IPS-11a (cell line): ENCODE data around the gene TBC1D16.

Source experiments
- H3K4me3 ChIP-seq: one replicate; pipeline ENCODE4 v1.5.1; 2013; ENCODE audit warnings: low read depth, low read length, control low read depth

TBC1D16 gene

DNA sequence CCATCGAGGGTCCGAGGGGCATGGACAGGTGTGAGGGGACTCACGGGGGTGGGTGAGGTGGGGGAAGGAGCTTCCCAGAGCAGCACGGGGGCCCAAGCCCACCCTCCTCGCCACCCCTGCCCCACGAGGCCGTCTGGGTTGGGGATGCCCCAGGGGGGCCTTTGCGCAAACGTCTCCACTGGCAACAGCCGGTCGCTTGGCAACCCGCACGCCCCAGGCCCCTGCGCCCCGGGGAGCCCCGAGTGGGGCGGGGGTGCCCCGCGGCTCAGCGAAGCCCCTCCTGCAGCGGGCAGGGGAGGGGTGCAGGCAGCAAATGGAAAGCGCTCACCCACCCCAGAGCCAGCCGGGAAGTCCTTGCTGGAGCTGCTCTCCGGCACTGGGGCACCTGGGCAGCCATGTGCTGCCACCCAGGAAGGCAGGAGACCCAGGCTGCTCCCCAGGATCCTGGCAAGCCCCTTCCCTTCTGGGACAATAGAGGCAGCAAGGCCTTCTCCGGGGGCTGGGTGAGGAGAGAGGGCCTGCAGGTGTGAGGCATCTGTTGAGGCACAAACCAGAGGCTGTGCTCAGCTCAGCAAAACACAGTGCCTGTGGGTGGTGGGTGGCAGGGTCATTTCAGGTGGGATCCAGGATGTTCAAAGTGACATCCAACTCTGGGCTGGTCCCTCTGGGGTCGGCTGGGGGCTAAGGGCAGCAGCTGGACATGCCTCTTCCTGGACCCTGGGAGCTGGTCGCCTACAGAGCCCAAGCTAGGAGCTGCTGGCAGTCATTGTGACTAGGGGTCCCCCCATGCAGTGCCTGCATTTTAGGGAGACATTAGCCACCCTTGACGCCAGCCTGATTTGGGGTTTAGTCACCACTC lies 115.6 kb downstream of the TBC1D16 start:
- no peak overlapping the region for H3K4me3 ChIP-seq

DNA sequence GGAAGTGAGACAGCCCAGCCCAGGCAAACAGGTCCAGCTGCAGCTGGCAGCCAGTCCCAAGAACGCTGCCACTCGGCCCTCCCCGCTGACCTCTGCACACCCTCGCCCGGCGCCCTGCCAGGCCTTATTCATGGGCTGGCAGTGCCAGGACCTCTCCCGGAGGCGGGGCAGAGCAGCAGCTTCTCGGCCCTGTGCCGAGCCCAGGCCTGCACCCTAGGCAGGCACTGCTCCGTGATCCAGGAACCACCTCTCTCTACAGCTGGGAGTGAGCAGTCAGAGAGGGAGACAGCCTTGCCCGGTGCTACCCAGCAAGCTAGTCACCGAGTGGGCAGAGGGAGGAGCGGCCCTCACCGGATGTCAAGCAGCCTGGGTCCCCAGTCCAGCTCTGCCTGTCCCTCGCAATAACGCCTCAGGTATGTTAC lies 116.5 kb downstream of the TBC1D16 start:
- H3K4me3 ChIP-seq = no peak overlapping the region

DNA sequence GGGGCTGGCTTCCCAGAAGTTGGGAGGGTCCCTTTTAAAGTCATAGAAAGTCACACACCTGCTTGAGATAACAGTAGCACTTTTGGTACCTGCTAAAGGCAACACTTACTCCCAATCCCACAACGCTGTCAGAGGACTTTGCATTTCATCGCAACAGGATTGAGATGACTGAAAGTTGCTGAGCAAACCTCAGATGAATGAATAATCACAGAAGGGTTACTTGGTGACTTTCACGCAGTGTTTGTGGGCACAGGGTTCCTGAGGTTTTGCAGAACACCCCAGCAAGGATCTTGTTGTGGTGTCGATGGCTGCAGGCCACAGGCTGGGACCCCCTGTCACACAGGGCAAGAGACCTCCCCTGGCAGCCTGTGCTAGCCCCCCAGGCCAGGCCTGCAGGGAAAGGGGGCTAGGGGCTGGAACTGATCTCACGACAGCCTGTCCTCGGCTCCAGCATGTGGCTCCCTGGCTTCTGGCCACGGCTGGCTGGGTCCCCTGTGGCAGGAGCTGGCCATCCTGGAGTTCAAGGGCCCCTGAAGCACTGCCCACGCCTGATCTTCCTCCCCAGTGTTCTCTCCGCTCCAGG lies 117.0 kb downstream of the TBC1D16 start:
- H3K4me3 ChIP-seq = no peak overlapping the region

DNA sequence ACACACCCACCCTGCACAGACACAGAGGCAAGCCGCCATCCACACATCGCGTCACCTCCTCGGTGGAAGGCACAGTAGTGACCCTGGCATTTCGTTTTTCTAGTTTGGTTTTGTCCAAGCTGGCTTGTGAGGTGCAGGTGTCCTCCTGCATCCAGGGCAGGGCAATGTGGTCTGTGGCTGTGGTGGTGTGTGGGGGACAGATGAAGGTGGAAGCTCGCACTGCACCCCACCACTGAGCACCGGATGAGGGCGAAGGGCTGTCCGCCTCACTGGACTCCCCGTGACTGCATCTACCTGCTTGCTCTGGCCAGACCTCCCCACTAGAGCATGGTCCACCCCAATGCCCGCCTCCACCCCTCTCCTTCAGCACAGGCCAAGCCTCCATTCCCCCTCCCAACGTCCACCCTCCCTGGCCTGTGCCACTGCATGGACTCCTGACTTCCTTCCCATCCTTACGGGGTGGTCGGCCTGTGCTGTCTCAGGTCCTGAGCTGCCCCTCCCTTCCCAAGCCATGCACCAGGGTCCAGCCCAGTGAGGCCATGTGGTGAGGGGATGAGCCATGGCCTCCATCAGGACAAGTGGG lies 117.7 kb downstream of the TBC1D16 start:
- H3K4me3 ChIP-seq = no peak overlapping the region

DNA sequence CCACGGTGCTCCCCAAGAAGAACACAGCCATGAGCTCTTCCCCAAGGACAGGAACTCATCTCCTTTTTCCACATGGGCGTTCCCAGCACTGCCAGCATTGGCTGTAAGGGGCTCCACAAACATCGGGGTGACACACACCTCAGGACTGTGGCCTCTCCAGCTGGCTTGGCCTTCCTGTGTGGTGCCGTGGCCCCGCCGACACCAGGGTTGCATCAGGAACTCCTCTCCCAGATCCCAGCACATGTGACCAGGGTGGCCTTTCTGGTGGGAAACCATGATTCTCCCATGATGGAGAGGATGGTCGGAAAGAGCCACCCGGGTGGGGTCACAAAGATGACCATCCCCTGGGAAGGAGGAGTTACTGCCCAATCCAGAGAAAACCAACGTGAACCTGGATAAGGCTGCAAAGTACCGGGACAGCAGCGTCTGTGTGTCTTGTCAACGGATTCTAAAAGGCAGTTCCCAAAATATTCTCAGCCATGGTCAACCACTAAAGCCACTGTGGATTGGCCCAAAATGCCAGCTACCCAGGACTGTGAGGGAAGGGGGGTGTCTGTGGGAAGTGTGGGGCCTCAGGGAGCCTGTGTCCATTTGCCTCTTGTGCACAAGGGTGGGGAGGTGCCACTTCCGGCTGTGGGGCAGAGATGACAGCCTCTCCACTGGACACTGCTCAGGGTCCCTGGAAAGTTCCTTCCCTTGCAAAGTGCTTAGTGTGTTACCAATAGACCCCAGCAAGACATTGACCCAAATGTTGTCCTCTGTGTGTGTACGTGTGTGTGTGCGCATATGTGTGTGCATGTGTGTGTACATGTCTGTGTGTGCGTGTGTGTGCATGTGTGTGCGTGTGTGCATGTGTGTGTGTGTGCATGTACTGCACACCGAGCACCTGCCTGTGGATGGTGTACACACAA lies 118.4 kb downstream of the TBC1D16 start:
- no peak overlapping the region for H3K4me3 ChIP-seq

DNA sequence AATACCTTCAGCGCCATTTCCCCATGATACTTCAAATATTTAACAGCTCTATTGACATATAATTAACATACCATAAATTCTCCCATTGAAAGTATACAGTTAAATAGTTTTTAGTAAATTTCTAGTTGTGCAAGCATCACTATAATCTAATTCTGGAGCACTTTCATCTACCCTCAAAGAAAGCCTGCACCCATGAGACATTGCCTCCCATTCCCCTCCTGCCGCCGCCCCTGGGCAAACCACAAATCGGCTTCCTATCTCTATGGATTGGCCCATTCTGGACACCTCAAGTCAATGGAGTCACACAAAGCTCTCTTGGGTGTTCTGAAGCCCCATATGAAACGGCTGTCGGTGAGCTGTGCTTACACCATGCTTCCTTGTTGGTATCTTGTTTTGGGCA lies 119.2 kb downstream of the TBC1D16 start:
- no peak overlapping the region for H3K4me3 ChIP-seq

DNA sequence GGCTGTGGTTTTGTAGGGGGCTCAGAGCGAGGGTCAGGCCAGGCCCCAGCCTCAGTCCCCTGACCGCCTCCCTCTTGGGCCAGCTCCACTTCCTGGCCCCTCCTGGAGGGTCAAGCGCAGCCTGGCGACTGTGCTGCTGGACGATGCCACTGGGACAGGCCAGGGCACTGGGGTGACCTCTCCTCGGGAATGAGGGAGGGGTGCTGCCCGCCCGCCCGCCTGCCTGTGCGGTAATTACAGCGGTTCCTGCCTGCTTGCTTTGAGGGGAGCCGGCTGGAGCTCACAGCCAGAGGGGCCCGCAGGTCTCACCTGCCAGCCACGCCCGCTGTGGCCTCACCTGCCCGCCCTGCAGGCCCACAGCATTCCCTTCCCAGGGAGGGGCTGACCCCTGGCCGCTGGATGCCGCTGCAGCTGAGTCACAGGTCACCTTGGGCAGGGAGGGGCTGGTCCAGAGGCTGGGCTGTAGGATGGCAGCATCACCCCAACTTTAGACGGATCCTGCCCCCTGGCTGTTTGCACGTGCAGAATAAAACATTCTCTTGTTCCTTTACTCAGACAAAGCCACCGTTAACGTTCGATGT lies 119.7 kb downstream of the TBC1D16 start:
- H3K4me3 ChIP-seq = no peak overlapping the region

DNA sequence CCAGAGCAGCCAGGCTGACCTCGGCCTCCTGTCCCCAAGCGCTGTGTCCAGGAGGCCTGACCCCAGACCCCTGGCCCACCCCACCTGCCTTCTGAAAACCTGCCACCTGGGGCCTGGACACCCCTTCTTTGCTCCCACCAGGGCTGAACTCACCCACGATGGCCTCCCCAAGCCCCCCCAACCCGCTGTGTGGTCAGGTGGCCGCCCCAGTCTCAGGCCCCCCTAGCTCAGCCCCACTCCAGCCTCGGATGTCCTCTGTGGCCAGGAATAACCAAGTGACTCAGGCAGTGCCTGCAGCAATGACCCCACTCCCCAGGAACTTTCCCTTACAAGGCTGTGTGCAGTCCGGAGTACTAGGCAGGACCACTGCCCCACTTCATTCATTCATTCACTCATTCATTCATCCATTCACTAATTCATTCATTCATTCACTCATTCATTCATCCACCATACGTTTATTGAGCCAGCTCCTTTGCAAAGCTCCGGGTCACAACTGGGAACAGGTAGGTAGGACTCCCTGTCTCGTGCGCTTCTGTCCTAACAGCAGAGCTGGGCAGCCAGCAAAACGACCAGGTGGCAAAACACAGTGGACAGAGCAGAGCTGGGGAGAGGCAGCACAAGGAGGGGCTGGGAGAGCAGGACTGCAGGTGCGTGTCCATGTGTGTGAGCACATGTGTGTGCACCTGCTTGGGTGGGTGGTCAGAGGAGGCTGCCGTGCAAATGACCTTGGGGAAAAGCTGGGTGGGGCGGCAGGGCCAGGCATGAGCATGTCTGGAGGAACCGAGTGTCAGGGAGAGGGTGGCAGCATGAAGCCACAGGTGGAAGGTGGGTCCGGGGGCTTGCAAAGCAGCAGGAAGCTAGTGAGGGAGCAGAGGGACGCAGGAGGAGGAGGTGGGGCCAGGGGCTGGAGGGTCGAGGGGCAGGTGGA lies 120.6 kb downstream of the TBC1D16 start:
- H3K4me3 ChIP-seq = no peak overlapping the region

DNA sequence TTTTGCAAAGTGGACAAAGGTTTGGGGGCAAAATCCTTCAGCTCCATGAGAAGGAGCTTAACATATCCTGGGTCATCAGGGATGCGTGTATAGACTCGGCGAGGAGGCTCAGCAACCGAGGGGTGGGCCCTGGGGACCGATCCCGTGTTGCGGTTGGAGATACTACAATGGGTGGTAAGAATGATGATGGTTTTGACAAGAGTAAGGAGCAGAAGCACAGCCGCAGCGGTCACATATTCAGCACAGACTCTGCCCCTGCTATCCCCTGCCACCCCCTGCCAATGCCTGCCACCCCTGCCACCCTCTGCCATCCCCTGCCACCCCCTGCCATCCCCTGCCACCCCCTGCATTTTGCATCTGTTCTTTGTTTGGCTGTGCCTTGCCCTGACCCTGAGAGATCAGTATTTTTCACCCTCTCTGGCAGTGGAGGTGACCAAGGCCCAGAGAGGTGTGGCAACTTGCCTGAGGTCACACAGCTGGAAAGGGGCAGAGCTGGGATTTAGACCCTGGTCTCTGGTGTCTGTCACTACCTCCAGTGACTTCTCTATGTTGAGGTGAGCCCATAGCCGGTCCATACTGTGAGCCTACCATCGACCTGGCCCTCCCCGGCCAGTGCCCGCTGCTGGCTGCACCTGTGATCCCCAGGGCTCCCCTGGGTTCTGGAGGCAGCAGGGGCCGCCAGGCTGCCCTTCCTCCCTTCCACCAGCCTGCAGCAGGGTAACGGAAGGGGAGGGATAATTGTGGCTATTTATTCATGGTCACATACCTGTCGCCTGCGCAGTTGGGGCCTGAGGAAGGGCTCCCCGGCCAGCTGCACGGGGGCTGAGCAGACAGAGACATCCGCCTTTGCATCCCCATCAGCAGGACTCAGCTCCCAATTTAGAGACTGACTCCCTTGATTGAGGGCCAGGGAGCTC lies 121.5 kb downstream of the TBC1D16 start:
- H3K4me3 ChIP-seq = no peak overlapping the region

DNA sequence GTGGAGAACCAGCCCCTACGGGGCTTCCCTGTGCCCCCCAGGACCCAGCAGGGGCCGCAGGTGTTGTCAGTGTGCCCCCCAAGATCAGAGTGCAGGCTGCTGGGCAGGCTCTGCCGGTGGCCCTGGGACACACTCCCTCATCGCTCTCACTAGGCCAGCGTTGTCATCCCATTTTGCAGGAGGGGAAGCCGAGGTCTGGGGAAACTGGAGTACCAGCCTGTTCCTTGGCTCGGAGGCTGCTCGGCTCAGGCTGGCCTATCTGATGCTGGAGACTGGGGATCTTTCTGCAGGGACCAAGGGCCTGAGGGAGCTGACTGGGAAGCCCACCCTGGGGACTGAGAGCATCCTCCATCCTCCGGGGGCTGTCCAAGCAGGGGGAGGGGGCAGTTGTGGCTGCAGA lies 122.2 kb downstream of the TBC1D16 start:
- H3K4me3 ChIP-seq = no peak overlapping the region

DNA sequence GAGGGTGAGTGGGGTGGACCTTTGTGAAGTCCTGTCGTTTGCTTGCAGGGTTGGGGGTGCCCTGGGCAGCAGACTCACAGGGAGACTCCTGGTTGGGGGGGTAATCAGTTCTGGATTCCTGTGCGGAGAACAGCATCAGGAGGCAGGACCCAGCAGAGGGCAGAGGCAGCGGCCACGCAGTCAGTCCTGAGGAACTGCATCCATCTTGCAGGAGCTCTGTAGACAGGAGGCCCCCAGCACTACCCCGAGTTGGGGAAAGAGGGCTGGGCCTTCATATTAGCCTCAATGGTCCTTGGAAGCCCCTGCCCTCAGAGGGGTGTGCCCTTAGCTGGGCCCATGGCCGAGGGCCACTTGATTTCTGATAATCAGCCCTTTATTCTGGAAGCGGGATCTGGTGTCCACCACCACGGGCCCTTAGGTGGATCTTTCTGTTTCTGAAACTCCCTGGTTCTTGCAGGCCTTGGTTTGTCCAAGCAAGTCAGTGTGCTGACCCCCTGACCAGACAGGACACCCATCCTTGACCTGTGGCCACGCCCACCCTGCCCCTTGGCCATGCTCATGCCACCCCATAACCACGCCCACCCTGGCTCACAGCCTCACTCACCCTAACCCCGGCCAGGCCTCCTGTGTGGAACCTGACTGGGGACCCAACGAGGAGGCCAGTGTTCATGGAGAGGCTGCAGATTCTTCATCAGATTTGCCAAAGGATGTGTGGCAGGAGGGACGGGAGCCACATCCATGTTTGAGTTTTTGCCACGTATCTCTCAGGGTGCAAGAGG lies 122.9 kb downstream of the TBC1D16 start:
- no peak overlapping the region for H3K4me3 ChIP-seq

DNA sequence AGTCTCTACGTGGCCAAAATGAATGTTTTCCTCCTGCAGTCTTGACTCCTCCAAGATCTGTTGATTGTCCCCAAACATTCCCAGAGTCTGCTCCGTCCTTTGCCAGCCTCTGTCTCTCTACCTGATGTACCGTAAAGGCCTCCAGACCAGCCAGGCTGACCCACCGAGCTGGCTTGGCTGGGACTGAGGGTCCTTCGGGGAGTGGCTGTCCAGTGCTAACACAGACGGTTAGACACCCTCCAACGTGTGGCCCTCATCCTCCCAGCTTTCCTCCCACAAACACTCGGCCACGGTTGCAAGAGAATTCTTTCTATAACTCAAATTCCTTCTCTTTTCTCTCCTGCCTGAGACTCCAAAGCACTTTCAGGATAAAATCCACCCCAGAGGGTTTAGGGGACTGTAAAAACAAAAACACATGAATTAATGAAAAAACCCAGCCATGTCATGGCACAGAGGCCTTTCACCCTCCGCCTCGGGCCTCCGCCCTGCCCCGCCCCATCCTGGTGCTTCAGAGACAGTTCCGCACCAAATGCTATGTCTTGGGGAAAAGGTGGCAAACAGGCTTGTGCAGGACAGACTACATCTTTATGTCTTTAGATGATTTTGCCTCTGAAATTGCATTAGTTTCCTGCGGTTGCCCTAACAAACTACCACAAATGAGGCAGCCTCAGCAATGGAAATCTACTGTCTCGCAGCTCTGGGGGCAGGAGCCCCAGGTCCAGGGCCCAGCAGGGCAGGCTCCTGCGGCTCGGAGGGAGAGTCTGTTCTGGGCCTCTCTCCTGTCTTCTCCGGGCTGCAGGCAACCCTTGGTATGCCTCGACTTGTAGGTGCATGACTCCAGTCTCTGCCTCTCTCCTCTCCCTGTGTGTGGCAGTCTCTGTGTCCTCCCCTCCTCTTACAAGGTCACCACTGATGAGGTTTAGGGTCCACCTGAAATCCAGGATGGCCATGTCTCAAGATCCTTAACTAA lies 124.0 kb downstream of the TBC1D16 start:
- H3K4me3 ChIP-seq = no peak overlapping the region

DNA sequence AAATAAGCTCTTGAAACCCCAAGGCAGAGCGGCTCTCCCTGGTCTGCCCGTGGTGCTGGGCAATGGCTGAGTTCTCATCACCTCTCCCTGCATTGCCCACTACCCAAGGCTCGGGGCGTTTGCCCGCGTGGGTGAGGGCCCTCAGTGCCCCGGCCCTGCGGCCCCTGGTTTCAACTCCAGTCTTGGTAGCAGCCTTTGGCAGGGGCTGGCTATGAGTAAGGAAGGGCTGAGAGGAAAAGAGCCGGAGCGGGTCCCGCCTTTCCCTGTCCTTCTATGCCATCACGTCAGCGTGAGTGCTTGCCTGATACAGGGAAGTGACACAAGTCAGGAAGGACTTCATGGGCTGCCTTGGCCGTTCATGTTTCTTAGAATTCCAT lies 124.7 kb downstream of the TBC1D16 start:
- H3K4me3 ChIP-seq = no peak overlapping the region

DNA sequence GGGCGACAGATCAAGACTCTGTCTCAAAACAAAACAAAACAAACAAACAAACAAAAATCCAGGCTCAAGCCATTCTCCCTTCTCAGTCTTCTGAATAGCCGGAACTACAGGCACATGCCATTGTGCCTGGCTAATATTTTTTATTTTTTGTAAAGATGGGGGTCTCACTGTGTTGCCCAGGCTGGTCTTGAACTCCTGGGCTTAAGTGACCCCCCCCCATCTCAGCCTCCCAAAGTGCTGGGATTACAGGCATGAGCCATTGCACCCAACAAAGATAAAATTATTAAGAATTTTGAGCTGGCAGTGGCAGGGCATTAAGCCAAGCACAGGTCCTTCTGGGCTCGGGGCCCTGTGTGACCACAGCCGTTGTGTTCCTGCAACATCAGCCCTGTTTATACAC lies 126.6 kb downstream of the TBC1D16 start:
- no peak overlapping the region for H3K4me3 ChIP-seq

DNA sequence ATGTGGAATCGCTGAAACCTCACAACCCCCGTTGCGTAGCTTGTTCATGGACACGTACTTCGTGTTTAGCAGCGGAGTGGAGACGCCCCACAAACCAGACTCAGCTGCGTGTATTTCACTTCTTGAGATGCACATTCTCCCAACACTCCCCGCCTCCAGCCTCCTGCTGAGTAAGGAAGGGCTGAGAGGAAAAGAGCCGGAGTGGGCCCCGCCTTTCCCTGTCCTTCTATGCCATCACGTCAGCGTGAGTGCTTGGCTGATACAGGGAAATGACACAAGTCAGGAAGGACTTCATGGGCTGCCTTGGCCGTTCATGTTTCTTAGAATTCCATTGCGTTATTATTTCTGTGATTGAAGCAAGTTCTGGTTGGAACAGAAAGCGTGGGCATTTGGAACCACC lies 127.8 kb downstream of the TBC1D16 start:
- no peak overlapping the region for H3K4me3 ChIP-seq

DNA sequence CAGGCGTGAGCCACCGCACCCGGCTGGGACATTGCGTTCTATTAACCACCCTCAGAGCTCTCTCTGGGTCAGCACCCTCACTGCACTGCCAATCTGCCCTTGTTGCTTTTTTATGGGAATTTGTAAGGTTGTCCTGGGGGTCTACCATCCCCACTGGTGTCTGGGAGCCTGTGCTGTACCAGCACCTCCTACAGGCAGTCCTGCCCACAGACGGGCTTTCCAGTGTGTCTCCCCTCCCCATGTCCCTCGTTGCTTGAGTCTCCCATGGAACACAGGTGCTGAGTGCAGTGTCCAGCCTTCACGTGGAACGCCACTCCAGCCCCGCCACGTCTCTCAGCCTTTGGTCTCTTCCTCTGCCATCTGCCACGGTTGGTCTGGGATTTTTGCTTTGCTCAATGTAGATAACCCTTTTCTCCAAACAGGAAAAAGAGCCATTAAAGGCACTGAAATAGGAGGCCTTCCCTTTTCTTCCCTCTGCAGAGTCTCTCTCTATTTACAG lies 128.4 kb downstream of the TBC1D16 start:
- H3K4me3 ChIP-seq = no peak overlapping the region

DNA sequence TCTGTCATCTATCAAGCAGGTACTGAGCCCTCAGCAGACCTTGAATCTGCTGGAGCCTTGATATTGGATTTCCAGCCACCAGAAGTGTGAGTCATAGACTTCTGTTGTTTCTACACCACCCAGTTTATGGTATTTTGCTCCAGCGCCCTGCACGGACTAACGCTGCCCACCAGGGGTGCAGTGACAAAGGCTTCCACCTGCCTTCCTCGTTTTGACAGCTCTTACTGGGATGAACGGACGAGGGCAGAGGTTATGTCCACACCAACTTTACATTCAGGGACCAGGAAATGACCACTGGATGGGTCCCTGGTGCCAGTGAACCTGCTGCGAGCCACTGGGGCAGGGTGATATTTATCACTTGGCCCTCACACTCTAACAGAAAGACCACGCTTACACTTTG lies 129.8 kb downstream of the TBC1D16 start:
- no peak overlapping the region for H3K4me3 ChIP-seq
